GM23248 (cell line): Measurements from ENCODE around the gene DPP3. TPM values are rescaled to one million over a fixed set of nuclear protein-coding genes. Genes with fewer than 3 reads are reported as not detected.

ENCODE experiments used
- DNase-seq: peaks from one replicate; pipeline ENCODE4 v3.0.0-alpha.2; 2015
- H2AFZ ChIP-seq: fragments of 200-600 bp; sonication (generic); 2 replicates; pipeline ENCODE4 v1.6.1; 2016; ENCODE audit warnings: antibody characterized with exemption
- H3F3A ChIP-seq: fragments of 200-600 bp; sonication (generic); 2 replicates; pipeline ENCODE4 v1.6.1; 2016; ENCODE audit warnings: mild to moderate bottlenecking, antibody characterized with exemption, mixed run types; ENCODE audit not compliant: insufficient read depth
- H3K27ac ChIP-seq: fragments of 200-600 bp; sonication (generic); 2 replicates; pipeline ENCODE4 v1.5.1; 2016; ENCODE audit warnings: mild to moderate bottlenecking
- H3K27me3 ChIP-seq: fragments of 200-600 bp; sonication (generic); replicated peaks from 2 replicates; pipeline ENCODE4 v1.6.1; 2016; ENCODE audit warnings: mild to moderate bottlenecking; ENCODE audit not compliant: insufficient read depth
- H3K36me3 ChIP-seq: fragments of 200-600 bp; sonication (generic); 2 replicates; pipeline ENCODE4 v1.6.1; 2016; ENCODE audit warnings: low read depth, mild to moderate bottlenecking
- H3K4me1 ChIP-seq: fragments of 200-600 bp; sonication (generic); 2 replicates; pipeline ENCODE4 v1.6.1; 2016; ENCODE audit warnings: mild to moderate bottlenecking; ENCODE audit not compliant: insufficient read depth
- H3K4me2 ChIP-seq: fragments of 200-600 bp; sonication (generic); one replicate; pipeline ENCODE4 v1.6.1; 2016; ENCODE audit warnings: mild to moderate bottlenecking; ENCODE audit not compliant: unreplicated experiment
- H3K4me3 ChIP-seq: fragments of 200-600 bp; sonication (generic); 2 replicates; pipeline ENCODE4 v1.5.1; 2016; ENCODE audit warnings: mild to moderate bottlenecking
- H3K79me2 ChIP-seq: fragments of 200-600 bp; sonication (generic); 2 replicates; pipeline ENCODE4 v1.6.1; 2016; ENCODE audit warnings: mild to moderate bottlenecking; ENCODE audit not compliant: insufficient read depth
- H3K9ac ChIP-seq: fragments of 200-600 bp; sonication (generic); 2 replicates; pipeline ENCODE4 v1.6.1; 2016; ENCODE audit warnings: mild to moderate bottlenecking
- H3K9me2 ChIP-seq: fragments of 200-600 bp; sonication (generic); 2 replicates; pipeline ENCODE4 v1.6.1; 2016; ENCODE audit warnings: mixed run types, mild to moderate bottlenecking, moderate library complexity; ENCODE audit not compliant: insufficient read depth
- H3K9me3 ChIP-seq: fragments of 200-600 bp; sonication (generic); one replicate; pipeline ENCODE4 v1.6.1; 2017; ENCODE audit warnings: low read depth
- H4K20me1 ChIP-seq: fragments of 200-600 bp; sonication (generic); 2 replicates; pipeline ENCODE4 v1.6.0; 2016; ENCODE audit not compliant: insufficient read depth
- EZH2 ChIP-seq: fragments of 200-600 bp; sonication (generic); IDR thresholded peaks from 2 replicates; pipeline ENCODE4 v1.6.1; 2018; ENCODE audit warnings: antibody characterized with exemption, mild to moderate bottlenecking; ENCODE audit not compliant: insufficient read depth, poor library complexity, severe bottlenecking
- EZH2phosphoT487 ChIP-seq: fragments of 200-600 bp; sonication (generic); IDR thresholded peaks from 2 replicates; pipeline ENCODE4 v1.6.1; 2018; ENCODE audit warnings: antibody characterized with exemption, moderate library complexity, mild to moderate bottlenecking, low read depth; ENCODE audit not compliant: insufficient read depth
- WGBS, 2 experiments: methylation state at CpG; one replicate each; pipeline ENCODE4 v1.1.6; 2015 to 2017; ENCODE audit warnings: low lambda C conversion rate in 2 of 2, low coverage in 1 of 2; ENCODE audit errors: missing lambda C conversion rate in 2 of 2; 5-methylcytosine and 5-hydroxymethylcytosine counted together
- in situ Hi-C: fragments of 300-500 bp; cut with MboI; formaldehyde crosslinking; loops from 2 replicates; pipeline ENCODE4 v1.15.0; 2020
- polyA plus RNA-seq: library from polyadenylated mRNA; unstranded; fragments of >200 nt; fragmentation: Nextera tagmentation; extraction: Ambion mirVana; gene quantifications from 2 replicates; pipeline ENCODE4 v1.2.1, GENCODE V29; 2016
- total RNA-seq: library from RNA; depleted of rRNA; stranded (reverse); fragments of >200 nt; shearing (Covaris generic); gene quantifications from 2 replicates; pipeline ENCODE4 v1.2.3, GENCODE V29; 2014

The DPP3 gene
- total and polyA plus RNA-seq, 2 experiments from 2014 or later = 34.7 to 50.8 TPM

- no peak for DNase-seq
- Histone ChIP-seq H3K9me3 (no peaks in the 10 kb centered on the region), H3K9ac (no peak overlapping the region), H3K27me3 (no peaks in the 10 kb centered on the region), H3K79me2 (peaks cover 14% of the 10 kb centered on the region), H3K36me3 (no peaks in the 10 kb centered on the region), H2AFZ (no peak overlapping the region), H3K4me1 (0 out of 2 replicates have a peak, but pooled peaks cover 8% of the 10 kb centered on the region), H3K4me3 (no peak overlapping the region), H3K9me2 (no peaks in the 10 kb centered on the region), H4K20me1 (no peaks in the 10 kb centered on the region), H3K4me2 (no peak overlapping the region), H3F3A (no peaks in the 10 kb centered on the region), H3K27ac (no peak overlapping the region)
- TF ChIP-seq EZH2 = no peak
- no peak for TF ChIP-seq EZH2phosphoT487
- in situ Hi-C loops = no loop called here
- WGBS, 2 experiments = 71 to 76% methylated on average over 9 to 11 of the region's 11 CpGs
Measured at GRCh38 chr11:66477263-66478201, 2.7 kb upstream of the DPP3 start.

DNA sequence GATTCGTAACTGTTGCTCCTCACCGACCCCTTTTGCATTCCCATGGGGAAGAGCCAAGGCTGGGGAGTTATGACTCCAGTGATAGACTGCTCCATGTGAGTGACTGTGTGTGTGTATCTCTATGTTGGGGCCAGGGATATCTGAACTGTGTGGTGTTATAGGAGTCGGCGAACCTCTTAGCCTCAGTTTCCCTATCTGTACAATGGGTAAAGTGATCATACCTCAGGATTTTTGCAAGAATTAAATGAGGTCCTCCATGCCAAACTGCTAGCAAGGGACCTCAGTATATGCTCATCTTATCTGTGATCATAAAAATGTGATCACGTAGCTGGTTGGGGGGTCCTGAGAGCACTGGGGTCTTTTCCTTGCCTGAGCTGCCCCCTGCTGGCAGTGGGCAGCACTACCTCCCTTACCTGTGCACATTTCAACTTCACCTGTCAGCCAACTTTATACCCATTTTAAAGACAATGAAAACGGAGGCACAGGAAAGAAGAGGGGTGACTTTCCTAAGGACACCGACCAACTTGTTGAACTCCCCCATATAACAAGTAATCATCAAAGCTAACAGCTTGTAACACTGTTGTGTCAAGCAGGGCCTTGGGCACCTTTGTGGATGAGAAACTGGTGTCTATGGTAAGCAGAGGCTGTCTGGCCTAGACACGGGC, 1.4 kb upstream of the DPP3 start:
- in situ Hi-C loops = no loop called here
- WGBS, 2 experiments = 31 to 36% methylated on average over 8 of the region's 8 CpGs
- Histone ChIP-seq H3K4me1 (0 out of 2 replicates have a peak, but pooled peaks cover 8% of the 10 kb centered on the region), H3K27me3 (no peaks in the 10 kb centered on the region), H3F3A (no peaks in the 10 kb centered on the region), H3K4me3 (peak overlapping the region; percentile 85), H3K36me3 (no peaks in the 10 kb centered on the region), H4K20me1 (no peaks in the 10 kb centered on the region), H3K79me2 (peaks cover 14% of the 10 kb centered on the region), H3K27ac (peak overlapping the region; percentile 88), H3K4me2 (peak overlapping the region; percentile 86), H3K9me3 (no peaks in the 10 kb centered on the region), H2AFZ (peak overlapping the region; percentile 87), H3K9ac (peak overlapping the region; percentile 96), H3K9me2 (no peaks in the 10 kb centered on the region)
- no peak for DNase-seq
- TF ChIP-seq EZH2phosphoT487 (no peak), EZH2 (no peak)

DNA sequence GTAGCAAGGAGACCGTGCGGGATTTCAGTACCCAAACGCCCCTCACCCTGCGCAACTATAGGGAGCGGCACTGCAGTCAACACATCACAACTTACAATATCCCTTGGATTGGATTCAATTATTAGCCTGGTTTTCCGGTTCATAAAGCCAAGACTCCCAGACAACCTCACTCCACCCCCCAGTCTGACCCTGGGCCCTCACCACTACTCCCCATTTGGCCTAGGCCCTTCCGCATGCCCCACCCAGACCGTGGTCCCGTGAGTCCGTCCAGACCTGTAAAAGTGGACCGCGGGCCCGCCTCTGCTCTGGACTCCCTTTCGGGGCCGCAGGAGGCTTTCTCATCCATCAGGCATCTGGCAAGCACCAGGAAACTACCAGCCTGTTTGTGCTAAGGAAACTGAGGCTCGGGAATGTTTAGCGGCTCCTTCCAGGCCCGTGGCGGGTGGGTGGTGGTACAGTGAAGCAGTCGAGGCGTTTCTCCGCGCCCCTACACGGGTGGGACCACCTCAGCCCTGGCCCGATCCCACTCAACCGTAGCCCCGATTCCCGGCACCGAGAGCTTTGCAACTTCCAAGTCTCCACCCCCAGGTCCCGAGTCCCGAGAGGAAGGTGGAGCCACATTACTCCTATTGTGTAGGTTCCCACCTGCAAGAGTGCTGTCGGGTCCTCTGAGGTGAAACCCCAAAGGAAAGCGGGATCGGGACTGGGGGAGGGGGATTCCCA, 679 bp upstream of the DPP3 start:
- H3K9me2 ChIP-seq = no peaks in the 10 kb centered on the region
- H3K4me2 ChIP-seq = peak overlapping the region; percentile 86
- in situ Hi-C loops = no loop called here
- H3K36me3 ChIP-seq = no peaks in the 10 kb centered on the region
- TF ChIP-seq EZH2 = no peak
- TF ChIP-seq EZH2phosphoT487 = no peak
- peak overlapping the region; percentile 96 for H3K9ac ChIP-seq
- no peaks in the 10 kb centered on the region for H3K9me3 ChIP-seq
- peak overlapping the region; percentile 87 for H2AFZ ChIP-seq
- 1% methylated on average over 34 of the region's 34 CpGs for WGBS, 2 experiments
- H3K4me1 ChIP-seq = 0 out of 2 replicates have a peak, but pooled peaks cover 8% of the 10 kb centered on the region
- peak; percentile 74 for DNase-seq
- H3F3A ChIP-seq = no peaks in the 10 kb centered on the region
- H3K27me3 ChIP-seq = no peaks in the 10 kb centered on the region
- peaks cover 14% of the 10 kb centered on the region for H3K79me2 ChIP-seq
- H3K4me3 ChIP-seq = peak overlapping the region; percentile 85
- no peaks in the 10 kb centered on the region for H4K20me1 ChIP-seq
- peak overlapping the region; percentile 88 for H3K27ac ChIP-seq

DNA sequence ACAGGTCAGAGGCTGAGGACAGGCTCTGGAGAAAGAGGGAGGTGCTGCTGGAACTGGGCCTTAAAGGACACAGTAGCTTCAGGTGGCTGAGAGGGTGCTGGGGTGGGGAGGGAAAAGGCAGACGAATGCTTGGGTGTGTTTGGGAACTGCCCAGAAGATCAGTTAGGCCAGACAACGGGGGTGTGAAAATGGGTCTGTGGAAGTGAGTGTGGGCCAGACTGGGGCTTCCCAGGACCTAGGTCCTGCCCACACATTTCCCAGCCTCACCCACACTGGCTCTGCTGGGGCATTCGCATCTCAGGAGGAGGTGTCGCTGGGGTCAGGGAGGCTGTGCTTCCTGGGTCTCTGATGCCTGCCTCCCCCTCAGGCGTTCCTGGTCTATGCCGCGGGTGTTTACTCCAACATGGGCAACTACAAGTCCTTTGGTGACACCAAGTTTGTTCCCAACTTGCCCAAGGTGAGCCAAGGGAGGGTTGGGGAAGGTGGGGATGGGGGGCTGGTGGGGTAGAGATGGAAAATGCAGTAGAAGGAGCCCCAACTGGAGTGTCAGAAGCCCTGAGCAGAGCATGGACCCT, 4.7 kb downstream of the DPP3 start:
- WGBS, 2 experiments = 87 to 96% methylated on average over 7 of the region's 7 CpGs
- Histone ChIP-seq H3K36me3 (no peaks in the 10 kb centered on the region), H3K9ac (no peak overlapping the region), H3K4me1 (no peaks in the 10 kb centered on the region), H3K4me2 (no peak overlapping the region), H2AFZ (no peak overlapping the region), H3K79me2 (no peaks in the 10 kb centered on the region), H3K4me3 (no peak overlapping the region), H3K27me3 (no peaks in the 10 kb centered on the region), H3K9me2 (no peaks in the 10 kb centered on the region), H3F3A (no peaks in the 10 kb centered on the region), H4K20me1 (no peaks in the 10 kb centered on the region), H3K9me3 (no peaks in the 10 kb centered on the region), H3K27ac (no peak overlapping the region)
- no peak for DNase-seq
- in situ Hi-C loops = no loop called here
- TF ChIP-seq EZH2phosphoT487 (no peak), EZH2 (no peak)
